ENCODE measurements around the gene GPM6B.

GPM6B gene

DNA sequence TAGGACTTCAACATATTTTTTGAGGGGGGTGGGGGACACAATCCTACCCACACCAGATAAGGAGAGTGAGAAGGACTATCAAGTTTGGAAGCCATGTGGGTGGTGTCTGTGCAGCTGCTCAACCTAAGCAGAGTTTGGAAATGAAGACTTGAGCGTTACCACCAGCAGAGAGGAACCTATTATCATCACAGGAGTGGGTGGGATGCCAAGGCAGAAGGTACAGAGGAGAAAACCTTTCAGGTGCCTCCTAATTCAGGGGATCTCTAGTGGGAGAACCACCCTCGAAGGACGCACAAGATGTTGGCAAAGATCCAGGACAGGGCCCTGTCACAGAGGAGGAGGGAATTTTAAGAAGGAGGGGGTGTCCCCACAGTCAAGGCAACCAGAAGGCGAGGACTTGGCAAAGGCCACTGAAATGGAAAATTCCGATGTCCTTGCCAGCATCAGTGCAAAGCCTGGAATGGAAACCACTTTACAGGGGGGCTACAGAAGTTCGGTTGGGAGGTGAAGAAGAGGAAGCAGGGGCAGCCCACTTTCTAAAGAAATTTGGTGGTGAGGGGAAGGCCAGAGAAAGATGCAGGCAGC is 8.4 kb upstream of the GPM6B start:
- no peak for DNase-seq (ENCODE audit: low spot score)

DNA sequence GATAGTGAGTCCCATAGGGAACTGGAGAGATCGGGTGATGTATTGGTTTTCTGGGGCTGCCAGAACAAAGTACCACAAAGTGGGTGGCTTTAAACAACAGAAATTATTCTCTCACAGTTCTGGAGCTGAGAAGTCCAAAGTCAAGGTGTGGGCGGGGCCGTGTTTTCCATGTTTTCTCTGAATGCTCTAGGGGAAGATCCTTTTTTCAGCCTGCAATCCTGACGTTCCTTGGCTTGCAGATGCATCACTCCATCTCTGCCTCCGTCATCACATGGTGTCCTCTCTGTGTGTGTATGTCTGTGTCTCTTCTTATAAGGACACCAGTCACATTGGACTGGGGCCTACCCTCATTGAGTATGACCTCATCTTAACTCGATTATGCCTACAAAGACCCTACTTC is 7.9 kb upstream of the GPM6B start:
- no peak for DNase-seq (ENCODE audit: low spot score)

GRCh38 chrX:13821738-13822137 is 4.8 kb upstream of the GPM6B start:
- no peak for DNase-seq (ENCODE audit: low spot score)

- DNase-seq (ENCODE audit: low spot score): no peak
These were observed 717 bp downstream of the GPM6B start for GRCh38 chrX:13816176-13816575.

DNA sequence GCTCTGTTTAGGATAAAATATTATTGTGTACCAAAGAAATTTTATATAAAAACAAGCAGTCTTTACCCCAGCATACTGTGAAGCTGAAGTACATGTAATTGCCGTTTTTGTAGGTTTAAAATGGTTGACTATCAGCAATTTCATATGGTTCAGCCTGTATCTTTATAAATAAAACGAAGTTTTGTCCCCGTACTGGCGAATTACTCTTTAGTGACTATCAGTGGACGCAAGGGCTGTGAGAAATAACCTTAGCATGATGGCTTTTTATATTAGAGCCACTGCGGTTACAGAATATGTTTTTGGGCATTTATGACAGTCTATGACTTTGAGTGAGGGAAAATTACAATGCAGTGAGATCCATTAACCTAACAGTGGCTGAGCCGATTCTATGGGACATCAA is 1.2 kb downstream of the GPM6B start:
- DNase-seq (ENCODE audit: low spot score): no peak

DNA sequence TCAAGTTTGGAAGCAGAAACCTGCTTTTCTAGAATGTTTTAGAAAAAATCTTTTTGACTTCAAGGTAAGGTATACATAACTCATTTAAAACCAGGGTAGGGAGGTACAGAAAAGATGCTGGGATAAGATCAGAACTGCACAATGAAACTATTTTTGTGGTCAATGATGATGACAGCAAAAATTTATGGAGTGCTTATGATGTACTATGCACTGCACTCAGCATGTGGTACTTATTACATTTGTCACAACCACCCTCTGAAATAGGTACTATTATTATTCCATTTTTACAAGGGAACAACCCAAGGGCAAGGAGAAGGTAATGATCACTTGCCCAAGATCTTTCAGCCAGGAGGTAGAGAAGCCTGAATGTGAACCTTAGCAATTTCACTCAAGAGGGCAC is 8.0 kb downstream of the GPM6B start:
- DNase-seq (ENCODE audit: low spot score): no peak

DNA sequence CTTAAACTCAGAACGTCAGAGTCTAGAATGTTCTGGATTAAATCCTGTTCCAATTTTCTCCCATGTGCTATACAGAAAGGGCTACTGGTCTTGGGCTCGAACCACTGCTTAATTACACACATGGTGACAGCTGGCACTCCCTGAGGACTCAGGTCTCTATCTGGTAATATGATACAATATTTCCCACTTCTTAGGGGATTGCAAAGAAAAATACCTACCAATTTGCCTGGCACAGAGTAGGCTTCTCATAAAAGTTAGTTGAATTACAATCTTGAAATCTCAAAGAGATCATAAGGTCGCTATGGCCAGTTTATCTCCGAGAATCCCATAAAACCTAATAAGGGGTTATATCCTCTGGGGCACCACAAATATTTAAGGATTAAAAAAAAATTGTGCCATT is 8.6 kb downstream of the GPM6B start:
- no peak for DNase-seq (ENCODE audit: low spot score)

DNA sequence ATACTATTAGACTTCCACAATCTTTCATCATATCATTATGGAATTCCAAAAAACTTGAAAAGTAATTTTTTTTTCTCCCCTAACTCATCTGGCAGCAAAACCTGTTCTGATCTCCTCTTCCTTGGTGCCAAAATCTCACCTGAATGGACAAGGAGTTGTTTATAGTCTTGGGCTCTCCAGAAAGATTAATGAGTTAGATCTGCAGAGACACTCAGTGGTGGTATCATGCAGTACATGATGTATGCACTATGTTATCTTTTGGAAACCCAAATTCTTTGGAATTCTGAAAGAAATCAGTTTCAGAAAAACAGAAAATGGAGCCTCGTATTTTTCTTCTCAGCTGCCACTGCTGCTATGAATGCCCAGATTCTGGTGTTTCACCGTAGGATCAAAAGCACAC is 11.7 kb downstream of the GPM6B start:
- DNase-seq (ENCODE audit: low spot score): no peak

DNA sequence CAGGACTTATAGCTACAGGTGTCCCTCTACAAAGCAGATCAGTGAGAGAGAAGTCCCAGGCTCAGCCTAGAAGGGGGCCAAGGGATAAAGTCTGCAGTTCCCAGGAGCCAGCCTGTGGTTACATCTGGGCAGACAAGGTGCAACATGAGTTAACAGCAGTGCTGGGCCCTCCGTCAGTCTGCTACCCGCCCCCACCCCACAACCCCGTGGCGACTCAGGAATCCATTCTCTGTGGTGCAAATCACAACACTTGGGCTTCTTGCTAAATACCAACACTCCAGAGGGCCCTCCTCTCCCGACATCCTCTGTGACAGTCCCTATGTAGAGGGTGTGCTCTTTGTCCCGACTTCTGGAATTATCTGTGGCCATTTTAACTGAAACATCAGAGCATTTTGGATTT is 13.8 kb downstream of the GPM6B start:
- DNase-seq (ENCODE audit: low spot score): no peak

- no peak for DNase-seq (ENCODE audit: low spot score)
These were observed 18.7 kb downstream of the GPM6B start for GRCh38 chrX:13798184-13798583.

GRCh38 chrX:13797512-13797911 is 19.4 kb downstream of the GPM6B start:
- DNase-seq (ENCODE audit: low spot score): no peak

GRCh38 chrX:13794417-13794816 is 22.5 kb downstream of the GPM6B start:
- no peak for DNase-seq (ENCODE audit: low spot score)

DNA sequence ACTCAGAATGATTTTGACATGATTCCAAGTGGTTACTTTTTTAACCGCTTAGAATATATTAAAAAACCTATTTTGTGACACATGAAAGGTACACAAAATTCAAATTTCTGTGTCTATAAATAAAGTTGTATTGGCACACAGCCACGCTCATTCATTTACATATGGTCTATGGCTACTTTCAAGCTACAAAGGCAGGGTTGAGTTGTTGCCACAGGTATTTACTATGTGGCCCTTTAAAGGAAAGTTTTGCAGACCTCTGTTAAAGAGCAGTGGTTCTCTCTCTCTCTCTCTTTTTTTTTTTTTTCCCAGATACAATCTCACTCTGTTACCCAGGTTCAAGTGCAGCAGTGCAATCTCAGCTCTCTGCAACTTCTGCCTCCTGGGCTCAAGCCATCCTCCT is 23.0 kb downstream of the GPM6B start:
- DNase-seq (ENCODE audit: low spot score): no peak

GRCh38 chrX:13791559-13791958 is 25.3 kb downstream of the GPM6B start:
- no peak for DNase-seq (ENCODE audit: low spot score)

DNA sequence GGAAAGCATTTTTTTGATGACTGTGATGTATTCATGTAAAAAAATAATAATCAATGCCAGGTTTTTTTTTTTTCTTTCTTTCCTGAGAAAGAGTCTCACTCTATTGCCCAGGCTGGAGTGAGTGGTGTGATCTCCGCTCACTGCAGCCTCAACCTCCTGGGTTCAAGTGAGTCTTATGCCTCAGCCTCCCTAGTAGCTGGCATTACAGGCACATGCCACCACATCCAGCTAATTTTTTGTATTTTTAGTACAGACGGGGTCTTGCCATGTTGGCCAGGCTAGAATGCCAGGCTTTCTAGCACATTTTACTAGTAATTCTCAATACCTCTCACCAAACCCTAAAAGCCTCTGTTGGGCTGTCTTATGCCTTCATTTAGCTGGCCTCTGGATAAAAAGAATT is 25.7 kb downstream of the GPM6B start:
- DNase-seq (ENCODE audit: low spot score): no peak

GRCh38 chrX:13790206-13791131 is 26.4 kb downstream of the GPM6B start:
- no peak for DNase-seq (ENCODE audit: low spot score)

DNA sequence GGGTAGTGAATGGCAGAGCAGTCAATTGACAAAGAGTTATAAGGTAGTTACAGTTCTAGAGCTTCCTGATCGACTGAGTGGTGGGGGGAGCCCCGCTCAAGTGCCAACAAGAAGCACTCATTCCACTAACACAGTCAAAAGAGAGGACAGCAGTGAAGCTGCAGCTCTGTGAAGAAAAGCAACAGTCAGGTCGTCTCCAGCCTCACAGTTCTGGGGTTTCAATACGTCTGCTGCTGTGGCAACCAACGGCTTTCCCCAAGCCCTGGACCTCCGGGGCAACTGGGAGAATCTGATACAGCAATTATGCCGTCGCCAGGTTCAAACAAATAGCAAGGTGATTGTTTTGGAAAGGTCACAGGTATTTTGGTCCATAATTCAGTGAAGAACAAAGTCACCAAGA is 30.8 kb downstream of the GPM6B start:
- no peak for DNase-seq (ENCODE audit: low spot score)

- DNase-seq (ENCODE audit: low spot score): no peak
These were observed 35.9 kb downstream of the GPM6B start for GRCh38 chrX:13780868-13781427.

- DNase-seq (ENCODE audit: low spot score): no peak
These were observed 38.0 kb downstream of the GPM6B start for GRCh38 chrX:13778916-13779315.

GRCh38 chrX:13776387-13776786 is 40.5 kb downstream of the GPM6B start:
- DNase-seq (ENCODE audit: low spot score): no peak

- no peak for DNase-seq (ENCODE audit: low spot score)
These were observed 41.1 kb downstream of the GPM6B start for GRCh38 chrX:13775837-13776236.

- no peak for DNase-seq (ENCODE audit: low spot score)
These were observed 42.2 kb downstream of the GPM6B start for GRCh38 chrX:13774696-13775095.

DNA sequence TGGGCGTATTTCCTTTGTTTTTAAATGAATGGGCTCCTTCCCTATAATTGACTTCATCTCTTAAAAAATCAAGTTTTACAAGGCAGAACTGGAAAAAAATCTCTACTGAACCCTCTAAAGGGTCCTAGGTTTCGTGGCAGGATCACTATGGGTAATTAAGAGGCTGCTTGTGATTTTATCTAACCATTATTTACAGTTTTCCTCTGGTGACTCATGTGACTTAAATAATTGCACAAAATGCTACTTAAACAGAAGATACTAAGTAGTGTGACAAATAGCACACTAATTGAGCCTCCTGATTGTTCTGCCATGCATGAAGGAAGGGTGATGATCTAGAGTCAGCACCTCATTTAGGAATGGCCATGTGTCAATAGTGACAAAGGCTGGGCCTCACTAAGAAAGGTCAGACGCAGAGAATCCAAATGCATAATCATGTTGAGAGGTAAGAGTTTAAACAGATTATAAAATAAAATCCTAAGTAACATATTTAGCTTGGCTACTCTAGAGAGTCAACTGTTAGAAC is 46.8 kb downstream of the GPM6B start:
- DNase-seq (ENCODE audit: low spot score): no peak
